Hematopoietic multipotent progenitor cell treated with erythropoietin and hydrocortisone succinate and interleukin-3 and kit ligand, for 8 days (in vitro differentiated cells): ENCODE measurements around the gene SHPK.

Experiments
- DNase-seq: peaks from one replicate; pipeline ENCODE4 v3.0.0-alpha.2; 2015

The SHPK gene

GRCh38 chr17:3636154-3636907 lies at the start of gene SHPK, which contains the start of gene CTNS:
SHPK (minus strand) TSS chr17:3636250; CDS start chr17:3636219, 31 bp downstream.
CTNS (plus strand) TSS chr17:3636760; CDS start chr17:3640207, 3,447 bp downstream.
- peak; percentile 97 for DNase-seq

GRCh38 chr17:3685174-3685573 lies 49.1 kb upstream of the SHPK start:
- no peak for DNase-seq

GRCh38 chr17:3683054-3683511 lies 47.0 kb upstream of the SHPK start:
- peak; percentile 67 for DNase-seq

- no peak for DNase-seq
These were observed 46.0 kb upstream of the SHPK start for GRCh38 chr17:3682033-3682432.

- DNase-seq: no peak
These were observed 45.5 kb upstream of the SHPK start for GRCh38 chr17:3681565-3681964.

- no peak for DNase-seq
These were observed 45.0 kb upstream of the SHPK start for GRCh38 chr17:3681057-3681456.

- DNase-seq: peak; percentile 31
These were observed 43.6 kb upstream of the SHPK start for GRCh38 chr17:3679531-3680126.

GRCh38 chr17:3678821-3679530 lies 42.9 kb upstream of the SHPK start:
- DNase-seq: no peak

- DNase-seq: no peak
These were observed 42.2 kb upstream of the SHPK start for GRCh38 chr17:3678095-3678820.

GRCh38 chr17:3675886-3676285 lies 39.8 kb upstream of the SHPK start:
- DNase-seq: no peak

GRCh38 chr17:3672571-3672970 lies 36.5 kb upstream of the SHPK start:
- DNase-seq: no peak

- no peak for DNase-seq
These were observed 33.5 kb upstream of the SHPK start for GRCh38 chr17:3669548-3669947.

GRCh38 chr17:3669085-3669347 lies 33.0 kb upstream of the SHPK start:
- no peak for DNase-seq

- peak; percentile 96 for DNase-seq
These were observed 32.4 kb upstream of the SHPK start, which contains the start of the genes EMC6 and TAX1BP3 for GRCh38 chr17:3668279-3669084. EMC6 (plus strand) TSS chr17:3668812; CDS start chr17:3669147, 335 bp downstream. TAX1BP3 (minus strand) TSS chr17:3668578; CDS start chr17:3668526, 52 bp downstream.

GRCh38 chr17:3667366-3668278 lies 31.6 kb upstream of the SHPK start:
- DNase-seq: peak; percentile 89

GRCh38 chr17:3666516-3666915 lies 30.5 kb upstream of the SHPK start:
- no peak for DNase-seq

GRCh38 chr17:3665834-3666233 lies 29.8 kb upstream of the SHPK start:
- DNase-seq: no peak

- DNase-seq: no peak
These were observed 27.3 kb upstream of the SHPK start for GRCh38 chr17:3663102-3664011.

GRCh38 chr17:3660311-3660891 lies 24.4 kb upstream of the SHPK start:
- no peak for DNase-seq
